ENCODE results near the gene OTOF.

The OTOF gene

GRCh38 chr2:26412091-26412673, 65.7 kb downstream of the OTOF start:
- DNase-seq (ENCODE audit: low read depth, low spot score), result no peak

DNA sequence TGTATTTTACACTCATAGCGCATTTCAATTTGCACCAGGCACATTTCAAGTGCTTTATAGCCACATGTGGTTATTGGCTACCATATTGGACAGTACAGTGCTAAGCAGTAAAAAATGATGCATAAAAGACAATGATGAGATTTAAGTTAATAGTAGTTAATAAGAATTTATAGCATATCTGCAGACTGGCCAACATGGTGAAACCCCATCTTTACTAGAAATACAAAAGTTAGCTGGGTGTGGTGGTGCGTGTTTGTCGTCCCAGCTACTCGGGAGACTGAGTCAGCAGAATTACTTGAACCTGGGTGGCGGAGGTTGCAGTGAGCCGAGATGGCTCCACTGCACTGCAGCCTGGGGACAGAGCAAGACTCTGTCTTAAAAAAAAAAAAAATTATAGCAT, 66.5 kb downstream of the OTOF start:
- DNase-seq (ENCODE audit: low read depth, low spot score), result no peak

- no peak for DNase-seq (ENCODE audit: low read depth, low spot score)
These were observed 67.1 kb downstream of the OTOF start for GRCh38 chr2:26410764-26411243.

DNA sequence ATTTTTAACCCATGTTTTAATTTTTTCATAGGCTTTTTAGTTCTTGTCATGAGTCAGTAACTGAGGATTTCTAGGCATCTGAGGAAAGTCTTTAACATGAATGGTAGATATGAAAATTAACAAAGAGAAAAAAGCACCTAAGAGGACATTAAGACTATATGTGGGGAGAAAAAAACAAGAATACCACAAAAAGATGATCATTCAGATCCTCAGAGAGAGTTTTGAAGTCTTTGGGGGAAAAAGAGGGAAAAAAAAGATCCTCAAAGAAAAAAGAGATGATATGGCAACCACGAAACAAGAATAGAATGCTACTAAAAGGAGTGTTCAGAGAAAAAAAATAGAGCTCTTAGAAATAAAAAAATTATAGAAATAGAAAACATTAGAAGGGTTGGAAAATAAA, 68.1 kb downstream of the OTOF start:
- DNase-seq (ENCODE audit: low read depth, low spot score), result no peak

DNA sequence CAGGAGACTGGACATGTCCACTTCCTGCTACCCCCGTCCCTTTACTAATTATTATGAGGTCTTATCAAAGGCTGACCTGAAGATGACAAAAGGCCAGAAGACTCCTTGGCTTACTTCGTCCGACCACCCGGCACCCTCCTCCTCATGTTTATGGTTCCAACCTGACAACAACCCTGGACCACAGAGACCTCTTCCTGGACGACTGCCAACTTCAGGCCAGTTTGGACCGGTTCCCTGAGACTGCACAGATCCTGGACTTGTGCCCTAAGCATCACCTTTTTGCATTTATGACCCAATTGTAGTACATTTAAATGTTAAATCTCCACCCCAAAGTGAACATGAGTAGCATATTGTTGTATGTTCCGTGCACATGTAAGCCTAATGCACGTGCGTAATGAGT, 70.4 kb downstream of the OTOF start:
- no peak for DNase-seq (ENCODE audit: low read depth, low spot score)

All from activated naive CD8-positive, alpha-beta T cell treated with anti-CD3 and anti-CD28 coated beads, Interleukin-2, amount 50 U/mL, for 16 hours (primary cell).